AG10803 (cell line): Measurements from ENCODE around the gene PARD6G.
"Not testable (repeated sequence)": the region's sequence is repeated elsewhere in the genome, so short reads cannot be mapped to it uniquely, and the experiment has no call there.

Source experiments
- DNase-seq: peaks from one replicate; pipeline ENCODE4 v3.0.0; 2010; ENCODE audit warnings: low read depth
- H3K4me3 ChIP-seq: 2 replicates; pipeline ENCODE4 v1.5.1; 2011; ENCODE audit warnings: mild to moderate bottlenecking, low read length, control low read depth
- CTCF ChIP-seq: conservative IDR thresholded peaks from 2 replicates; pipeline ENCODE4 v1.5.1; 2011; ENCODE audit warnings: mild to moderate bottlenecking, low read length, control low read depth, inconsistent platforms

Gene PARD6G

GRCh38 chr18:80227472-80227871, 19.8 kb downstream of the PARD6G start:
- TF ChIP-seq CTCF, result no peak
- DNase-seq, result no peak
- no peak overlapping the region for H3K4me3 ChIP-seq

GRCh38 chr18:80225685-80226084, 21.6 kb downstream of the PARD6G start:
- TF ChIP-seq CTCF, result no peak
- H3K4me3 ChIP-seq, result no peak overlapping the region

GRCh38 chr18:80223581-80224148, 23.6 kb downstream of the PARD6G start:
- no peak for TF ChIP-seq CTCF

More at GRCh38 chr18:80225685-80226084, 21.6 kb downstream of the PARD6G start:
- DNase-seq, result no peak

GRCh38 chr18:80219488-80219887, 27.8 kb downstream of the PARD6G start:
- not testable (repeated sequence) for DNase-seq

More at GRCh38 chr18:80223581-80224148, 23.6 kb downstream of the PARD6G start:
- H3K4me3 ChIP-seq, result no peak overlapping the region
- no peak for DNase-seq

GRCh38 chr18:80218341-80219227, 28.7 kb downstream of the PARD6G start:
- no peak for DNase-seq
- H3K4me3 ChIP-seq, result no peak overlapping the region
- TF ChIP-seq CTCF, result no peak

More at GRCh38 chr18:80219488-80219887, 27.8 kb downstream of the PARD6G start:
- H3K4me3 ChIP-seq, result not testable (repeated sequence)

- DNase-seq, result no peak
- no peak for TF ChIP-seq CTCF
- no peak overlapping the region for H3K4me3 ChIP-seq
Observed at GRCh38 chr18:80213182-80213581, 34.1 kb downstream of the PARD6G start.

GRCh38 chr18:80210312-80211083, 36.8 kb downstream of the PARD6G start:
- TF ChIP-seq CTCF, result no peak
- no peak for DNase-seq
- H3K4me3 ChIP-seq, result no peak overlapping the region
